KOPT-K1 (cell line): Measurements from ENCODE around the gene TCERG1L.

Experiments
- H3K27ac ChIP-seq: fragments of 200-600 bp; sonication (generic); 2 replicates; pipeline ENCODE4 v1.5.1; 2016; ENCODE audit warnings: antibody characterized with exemption, mild to moderate bottlenecking, low read depth, low read length; ENCODE audit not compliant: poor library complexity, severe bottlenecking
- H3K36me3 ChIP-seq: fragments of 200-600 bp; sonication (generic); 2 replicates; pipeline ENCODE4 v1.5.1; 2017; ENCODE audit warnings: antibody characterized with exemption, mild to moderate bottlenecking, low read length, moderate library complexity; ENCODE audit not compliant: insufficient read depth
- H3K9me3 ChIP-seq: fragments of 200-600 bp; sonication (generic); 2 replicates; pipeline ENCODE4 v1.5.1; 2017; ENCODE audit warnings: antibody characterized with exemption, low read length, mild to moderate bottlenecking; ENCODE audit not compliant: insufficient read depth, poor library complexity, severe bottlenecking

Gene TCERG1L

GRCh38 chr10:131047501-131047900 lies 264.0 kb downstream of the TCERG1L start:
- Histone ChIP-seq H3K9me3 (peaks cover 11% of the 10 kb centered on the region), H3K27ac (no peak overlapping the region), H3K36me3 (no peaks in the 10 kb centered on the region)

GRCh38 chr10:131046194-131046593 lies 265.3 kb downstream of the TCERG1L start:
- H3K36me3 ChIP-seq = no peaks in the 10 kb centered on the region
- no peaks in the 10 kb centered on the region for H3K9me3 ChIP-seq
- H3K27ac ChIP-seq = no peak overlapping the region

GRCh38 chr10:131044379-131045111 lies 267.0 kb downstream of the TCERG1L start:
- Histone ChIP-seq H3K36me3 (no peaks in the 10 kb centered on the region), H3K27ac (no peak overlapping the region), H3K9me3 (no peaks in the 10 kb centered on the region)

- Histone ChIP-seq H3K9me3 (no peaks in the 10 kb centered on the region), H3K36me3 (no peaks in the 10 kb centered on the region), H3K27ac (no peak overlapping the region)
Measured at GRCh38 chr10:131043039-131043691, 268.4 kb downstream of the TCERG1L start.
